ENCODE results near the gene IMP4. TPM values are rescaled to one million over a fixed set of nuclear protein-coding genes. Genes with fewer than 3 reads are reported as not detected.

IMP4 gene
- total RNA-seq, 1 experiment from 2014 or later, result 101 TPM

DNA sequence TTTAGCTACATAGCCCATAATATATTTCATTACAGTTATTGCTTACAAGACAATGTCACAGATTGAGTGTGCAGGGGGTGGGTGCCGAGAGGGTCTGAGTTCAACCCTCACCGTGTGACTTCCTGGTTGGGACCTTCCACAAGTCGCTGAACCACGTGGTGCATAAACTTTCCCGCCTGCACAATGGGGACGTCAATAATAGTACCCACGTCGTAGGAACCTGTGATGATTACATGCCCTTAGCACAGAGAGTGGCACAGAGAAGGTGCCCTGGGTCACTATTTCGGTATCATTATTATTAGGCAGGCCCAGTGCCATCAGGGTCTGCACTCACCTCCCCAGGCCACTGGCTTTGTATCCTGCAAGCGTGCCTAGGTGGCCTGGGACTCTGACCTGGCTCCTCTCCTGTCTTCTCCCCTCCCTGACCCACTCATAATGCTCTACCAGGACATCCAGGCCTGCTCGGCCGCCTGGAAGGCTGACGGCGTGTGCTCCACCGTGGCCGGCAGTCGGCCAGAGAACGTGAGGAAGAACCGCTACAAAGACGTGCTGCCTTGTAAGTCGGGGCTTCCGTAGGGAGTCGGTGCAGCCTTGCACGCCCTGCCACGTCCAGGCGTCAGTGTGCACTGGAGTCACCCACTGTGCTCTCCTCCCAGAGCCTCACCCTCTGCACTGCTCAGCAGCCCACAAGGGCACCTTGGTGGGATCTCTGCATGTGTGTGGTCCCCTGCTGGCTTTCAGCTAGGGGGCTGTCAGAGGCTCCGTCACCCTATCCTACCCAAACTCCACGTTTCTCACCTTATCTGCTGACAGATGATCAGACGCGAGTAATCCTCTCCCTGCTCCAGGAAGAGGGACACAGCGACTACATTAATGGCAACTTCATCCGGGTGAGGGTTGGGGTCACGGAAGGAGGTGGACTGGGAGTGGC, 16.0 kb downstream of the IMP4 start:
- no peak overlapping the region for H2AFZ ChIP-seq (ENCODE audit: low read length)
- H2BK12ac ChIP-seq (ENCODE audit: insufficient read length, low read depth, low read length), result no peak overlapping the region
- H3K4me1 ChIP-seq (ENCODE audit: insufficient read depth, low read length), result no peaks in the 10 kb centered on the region
- H3T11ph ChIP-seq (ENCODE audit: low read length), result no peak overlapping the region
- DNase-seq, result no peak
- H3K4ac ChIP-seq (ENCODE audit: low read depth, low read length), result no peak overlapping the region
- WGBS (ENCODE audit: extremely low coverage, insufficient read length, low lambda C conversion rate), result no CpG with 5 or more reads among the region's 33 CpGs
- no peaks in the 10 kb centered on the region for H3K23me2 ChIP-seq (ENCODE audit: insufficient read length, low read depth, low read length, poor library complexity, severe bottlenecking)
- no peak overlapping the region for H3K9ac ChIP-seq (ENCODE audit: extremely low read depth, insufficient read length, low read length)
- H4K20me1 ChIP-seq (ENCODE audit: control insufficient read depth, insufficient read depth, insufficient read length), result no peaks in the 10 kb centered on the region
- H4K5ac ChIP-seq (ENCODE audit: insufficient read length, low read depth, low read length), result no peak overlapping the region
- H3K9me3 Mint-ChIP-seq, result peaks cover 2 to 3% of the 10 kb centered on the region in 2 experiments; a peak in 3 of 5 replicates
- H4K91ac ChIP-seq (ENCODE audit: insufficient read length, low read depth, low read length), result no peak overlapping the region
- H3K27me3 Mint-ChIP-seq (ENCODE audit: low read depth), result peaks cover 28% of the 10 kb centered on the region
- no peak overlapping the region for H3K56ac ChIP-seq (ENCODE audit: insufficient read length, low read depth, low read length)
- no peak overlapping the region for H2AK5ac ChIP-seq (ENCODE audit: insufficient read length, low read length)
- H3K4me2 ChIP-seq (ENCODE audit: insufficient read depth, insufficient read length, low read length), result no peak overlapping the region
- H3K18ac ChIP-seq (ENCODE audit: insufficient read length, low read depth, low read length), result no peak overlapping the region
- no peak overlapping the region for H2BK20ac ChIP-seq (ENCODE audit: low read depth, low read length, poor library complexity, severe bottlenecking)
- H2BK15ac ChIP-seq (ENCODE audit: low read depth, low read length), result no peak overlapping the region
- no peaks in the 10 kb centered on the region for H3K9me3 ChIP-seq (ENCODE audit: control insufficient read depth, low read depth, low read length)
- H4K8ac ChIP-seq (replicated peaks; ENCODE audit: insufficient read length, low read depth, low read length), result no peak overlapping the region
- H3K36me3 Mint-ChIP-seq (ENCODE audit: insufficient read depth in 1 of 3, low read depth in 3 of 3), result peaks cover 0 to 7% (median 0%) of the 10 kb centered on the region in 3 experiments; a peak in 3 of 7 replicates
- no peak overlapping the region for H3K27ac ChIP-seq (ENCODE audit: insufficient read length, low read depth, low read length)
- H2BK5ac ChIP-seq (ENCODE audit: insufficient read length, low read length), result no peak overlapping the region
- H3K23ac ChIP-seq (ENCODE audit: insufficient read length, low read depth, low read length), result no peak overlapping the region
- no peak overlapping the region for H3K27ac Mint-ChIP-seq
- peak overlapping the region in 1 of 2 experiments; percentile 23; a peak in 2 of 5 replicates for H3K4me3 Mint-ChIP-seq
- H3K4me1 Mint-ChIP-seq, result peaks cover 5 to 6% of the 10 kb centered on the region in 2 experiments; a peak in 3 of 4 replicates
- H3K14ac ChIP-seq (ENCODE audit: insufficient read depth, low read length), result no peak overlapping the region
- TF ChIP-seq, protein P1, sequence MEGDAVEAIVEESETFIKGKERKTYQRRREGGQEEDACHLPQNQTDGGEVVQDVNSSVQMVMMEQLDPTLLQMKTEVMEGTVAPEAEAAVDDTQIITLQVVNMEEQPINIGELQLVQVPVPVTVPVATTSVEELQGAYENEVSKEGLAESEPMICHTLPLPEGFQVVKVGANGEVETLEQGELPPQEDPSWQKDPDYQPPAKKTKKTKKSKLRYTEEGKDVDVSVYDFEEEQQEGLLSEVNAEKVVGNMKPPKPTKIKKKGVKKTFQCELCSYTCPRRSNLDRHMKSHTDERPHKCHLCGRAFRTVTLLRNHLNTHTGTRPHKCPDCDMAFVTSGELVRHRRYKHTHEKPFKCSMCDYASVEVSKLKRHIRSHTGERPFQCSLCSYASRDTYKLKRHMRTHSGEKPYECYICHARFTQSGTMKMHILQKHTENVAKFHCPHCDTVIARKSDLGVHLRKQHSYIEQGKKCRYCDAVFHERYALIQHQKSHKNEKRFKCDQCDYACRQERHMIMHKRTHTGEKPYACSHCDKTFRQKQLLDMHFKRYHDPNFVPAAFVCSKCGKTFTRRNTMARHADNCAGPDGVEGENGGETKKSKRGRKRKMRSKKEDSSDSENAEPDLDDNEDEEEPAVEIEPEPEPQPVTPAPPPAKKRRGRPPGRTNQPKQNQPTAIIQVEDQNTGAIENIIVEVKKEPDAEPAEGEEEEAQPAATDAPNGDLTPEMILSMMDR (conservative IDR thresholded peaks at IDR 0.05), result no peak
- H3K27me3 ChIP-seq (ENCODE audit: insufficient read depth, low read length), result peaks cover 5% of the 10 kb centered on the region; the same call in 1 of the 2 replicates
- no peak overlapping the region for H2BK120ac ChIP-seq (ENCODE audit: low read depth, low read length, poor library complexity, severe bottlenecking)
- H3K79me2 ChIP-seq (ENCODE audit: insufficient read depth, low read length), result no peaks in the 10 kb centered on the region
- H3K79me1 ChIP-seq (ENCODE audit: insufficient read depth, low read depth, low read length, poor library complexity, severe bottlenecking), result no peaks in the 10 kb centered on the region

Measured in H9 (cell line).